ENCODE measurements around the gene CENPM. TPM values are rescaled to one million over a fixed set of nuclear protein-coding genes. Genes with fewer than 3 reads are reported as not detected.

The CENPM gene
- total RNA-seq, 1 donor from 2014 or later = not detected

- DNase-seq (ENCODE audit: low spot score in 2 of 2) = no peak
- peaks cover 13 to 16% of the 10 kb centered on the region in 2 donors for H3K4me1 ChIP-seq
- no peak for TF ChIP-seq CTCF (IDR thresholded peaks at IDR 0.05)
- H3K27me3 ChIP-seq = peaks cover 40% of the 10 kb centered on the region
- no peak overlapping the region for H3K4me3 ChIP-seq
- no peaks in the 10 kb centered on the region for H3K36me3 ChIP-seq
- no peaks in the 10 kb centered on the region for H3K9me3 ChIP-seq
- no peak overlapping the region for H3K27ac ChIP-seq
- intact Hi-C loops (cut with DNase I) = no loop called here
Observed at GRCh38 chr22:41913040-41913719, 33.8 kb downstream of the CENPM start.

GRCh38 chr22:41912338-41913039 is 34.5 kb downstream of the CENPM start:
- no peak for DNase-seq (ENCODE audit: low spot score in 2 of 2)
- no peaks in the 10 kb centered on the region for H3K9me3 ChIP-seq
- peaks cover 13 to 16% of the 10 kb centered on the region in 2 donors for H3K4me1 ChIP-seq
- intact Hi-C loops (cut with DNase I) = no loop called here
- H3K36me3 ChIP-seq = no peaks in the 10 kb centered on the region
- H3K27me3 ChIP-seq = peaks cover 40% of the 10 kb centered on the region
- TF ChIP-seq CTCF (IDR thresholded peaks at IDR 0.05) = no peak
- H3K4me3 ChIP-seq = no peak overlapping the region
- H3K27ac ChIP-seq = no peak overlapping the region

- no peak for DNase-seq (ENCODE audit: low spot score in 2 of 2)
- H3K36me3 ChIP-seq = peaks cover 0 to 11% of the 10 kb centered on the region in 2 donors
- H3K9me3 ChIP-seq = no peaks in the 10 kb centered on the region
- TF ChIP-seq CTCF (IDR thresholded peaks at IDR 0.05) = no peak
- no peak overlapping the region for H3K27ac ChIP-seq
- H3K4me1 ChIP-seq = peaks cover 13 to 16% of the 10 kb centered on the region in 2 donors
- intact Hi-C loops (cut with DNase I) = no loop called here
- peak overlapping the region in 1 of 2 donors; percentile 55 for H3K4me3 ChIP-seq
- peaks cover 40% of the 10 kb centered on the region for H3K27me3 ChIP-seq
Observed at GRCh38 chr22:41911001-41911611, 35.8 kb downstream of the CENPM start.

- no peak overlapping the region for H3K27ac ChIP-seq
- no peaks in the 10 kb centered on the region for H3K9me3 ChIP-seq
- peaks cover 33% of the 10 kb centered on the region for H3K27me3 ChIP-seq
- intact Hi-C loops (cut with DNase I) = no loop called here
- peaks cover 13 to 16% of the 10 kb centered on the region in 2 donors for H3K4me1 ChIP-seq
- H3K36me3 ChIP-seq = peaks cover 4 to 19% of the 10 kb centered on the region in 2 donors
- TF ChIP-seq CTCF (IDR thresholded peaks at IDR 0.05) = no peak
- no peak for DNase-seq (ENCODE audit: low spot score in 2 of 2)
- peak overlapping the region; percentile 52 to 55 for H3K4me3 ChIP-seq
Observed at GRCh38 chr22:41910050-41911000, 36.6 kb downstream of the CENPM start.

All from ascending aorta (tissue), 2 donors.